Stimulated activated naive CD4-positive, alpha-beta T cell (primary cell): Measurements from ENCODE around the gene LIPT2.

Experiments used
- DNase-seq, 6 experiments: peaks; one replicate each; lab custom pipeline; 2025; lab: John Stamatoyannopoulos, UW

Gene LIPT2

GRCh38 chr11:74466916-74467885 is 26.3 kb downstream of the LIPT2 start, which contains the start of gene KCNE3:
Gene KCNE3 (minus strand): TSS chr11:74467549. CDS start chr11:74457563, 9,986 bp downstream.
- DNase-seq, result no peak

- no peak for DNase-seq
These were observed 28.2 kb downstream of the LIPT2 start for GRCh38 chr11:74465291-74465708.

DNA sequence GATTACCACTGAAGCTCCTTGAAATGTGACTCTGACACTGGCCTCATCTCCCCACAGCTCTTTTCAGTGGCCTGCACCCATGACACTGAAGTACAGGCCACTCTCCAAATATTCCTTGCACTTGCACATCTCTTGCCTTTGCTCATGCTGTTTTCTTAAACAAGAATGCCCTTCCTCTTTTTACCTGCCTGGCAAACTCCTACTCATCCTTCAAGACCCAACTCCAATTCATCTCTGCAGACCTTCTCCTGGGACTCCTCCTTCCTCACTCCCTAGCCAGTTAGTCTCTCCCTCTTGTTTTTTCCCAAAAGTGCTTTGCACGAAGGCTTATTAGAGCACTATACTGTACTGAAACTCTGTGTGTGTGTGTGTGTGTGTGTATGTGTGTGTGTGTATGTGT is 28.8 kb downstream of the LIPT2 start:
- DNase-seq, result no peak

- no peak for DNase-seq
These were observed 30.3 kb downstream of the LIPT2 start for GRCh38 chr11:74463216-74463615.

DNA sequence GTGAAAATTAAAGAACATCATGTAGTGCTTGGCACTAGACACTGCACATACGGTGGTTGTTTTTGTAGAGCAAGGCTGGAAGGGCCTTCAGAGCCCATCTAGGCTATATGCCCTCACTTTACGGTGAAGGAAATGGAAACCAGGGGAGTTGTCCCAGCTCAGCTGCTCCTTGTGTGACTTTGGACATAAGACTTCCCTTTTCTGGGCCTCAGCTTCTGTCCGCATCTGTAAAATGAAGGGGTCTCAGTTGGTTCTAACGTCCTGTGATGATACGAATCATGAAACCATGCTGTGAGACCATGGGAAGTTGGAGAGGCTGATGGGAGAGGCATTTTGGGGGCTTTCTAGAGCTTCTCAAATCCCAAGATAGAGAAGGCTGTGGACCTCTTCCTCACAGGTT is 30.9 kb downstream of the LIPT2 start:
- DNase-seq, result no peak

DNA sequence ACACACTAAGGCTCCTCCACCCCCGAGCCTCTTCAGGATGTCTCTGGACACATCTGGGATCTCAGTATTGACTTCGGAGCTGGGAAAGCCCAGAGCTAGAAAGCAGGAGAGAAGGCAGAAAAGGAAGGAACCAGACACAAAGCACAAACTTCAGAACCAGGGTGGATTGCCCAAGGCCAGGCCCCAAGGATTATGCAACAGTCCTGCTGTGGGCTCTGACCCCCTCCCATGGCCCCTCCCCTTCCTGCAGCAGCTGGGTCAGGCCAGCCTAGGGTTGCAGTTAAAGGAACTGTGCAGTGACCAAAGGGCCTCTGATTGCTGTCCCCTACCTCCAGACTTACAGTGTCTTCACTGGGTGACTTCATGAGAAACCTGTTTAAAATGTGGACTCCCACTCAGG is 31.5 kb downstream of the LIPT2 start:
- DNase-seq, result no peak

DNA sequence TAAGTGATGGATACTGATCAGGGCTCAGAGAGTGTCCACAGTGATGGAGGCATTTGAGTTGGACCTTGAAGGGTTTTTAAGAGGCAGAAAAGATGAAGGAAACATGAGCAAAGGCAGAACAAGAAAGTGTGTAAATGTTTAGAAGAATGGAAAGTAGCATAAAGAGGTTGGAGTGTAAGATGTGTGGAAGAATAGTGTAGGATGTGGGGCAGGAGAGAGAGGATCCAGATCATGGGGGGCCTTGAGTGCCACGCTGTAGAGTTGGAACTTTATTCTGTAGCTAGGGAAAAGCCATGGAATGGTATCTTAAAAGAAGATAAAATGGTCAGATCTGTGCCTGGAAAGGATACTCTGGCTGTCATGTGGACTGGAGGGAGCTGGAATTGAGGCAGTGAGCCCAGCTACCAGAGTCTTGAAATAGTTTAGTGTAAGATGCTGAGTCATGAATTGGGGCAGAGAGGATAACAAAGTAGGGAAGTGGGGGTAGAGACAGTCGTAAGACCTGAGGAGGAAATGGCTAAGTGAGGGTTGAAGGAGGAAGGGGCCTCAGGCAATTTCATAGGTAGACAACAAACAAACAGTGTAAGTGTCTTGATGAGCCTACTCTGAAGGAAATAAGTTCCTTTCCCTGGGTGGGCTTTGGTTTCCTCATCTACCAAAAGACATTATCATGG is 32.9 kb downstream of the LIPT2 start:
- DNase-seq, result no peak

DNA sequence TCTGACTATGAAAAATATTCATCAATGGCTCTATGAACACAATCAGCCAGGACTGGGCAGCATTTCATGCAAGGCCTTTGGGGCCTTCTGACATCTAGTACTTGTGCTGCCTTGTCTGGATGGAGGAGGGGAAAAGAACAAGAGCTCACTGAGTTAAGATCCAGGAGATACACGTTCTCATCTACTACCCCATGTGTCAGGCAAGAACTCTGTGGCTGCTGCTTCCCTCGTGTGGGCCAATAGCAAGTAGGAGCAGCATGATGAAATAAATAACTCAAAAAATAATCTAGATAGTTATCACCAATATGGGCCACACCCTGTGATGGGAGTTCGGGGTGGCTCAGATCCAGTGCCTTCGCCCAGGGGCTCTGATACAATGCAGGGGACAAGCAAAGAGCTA is 33.5 kb downstream of the LIPT2 start:
- no peak for DNase-seq

GRCh38 chr11:74459584-74459983 is 33.9 kb downstream of the LIPT2 start:
- no peak for DNase-seq

- DNase-seq, result no peak
These were observed 36.2 kb downstream of the LIPT2 start for GRCh38 chr11:74457356-74457755.

DNA sequence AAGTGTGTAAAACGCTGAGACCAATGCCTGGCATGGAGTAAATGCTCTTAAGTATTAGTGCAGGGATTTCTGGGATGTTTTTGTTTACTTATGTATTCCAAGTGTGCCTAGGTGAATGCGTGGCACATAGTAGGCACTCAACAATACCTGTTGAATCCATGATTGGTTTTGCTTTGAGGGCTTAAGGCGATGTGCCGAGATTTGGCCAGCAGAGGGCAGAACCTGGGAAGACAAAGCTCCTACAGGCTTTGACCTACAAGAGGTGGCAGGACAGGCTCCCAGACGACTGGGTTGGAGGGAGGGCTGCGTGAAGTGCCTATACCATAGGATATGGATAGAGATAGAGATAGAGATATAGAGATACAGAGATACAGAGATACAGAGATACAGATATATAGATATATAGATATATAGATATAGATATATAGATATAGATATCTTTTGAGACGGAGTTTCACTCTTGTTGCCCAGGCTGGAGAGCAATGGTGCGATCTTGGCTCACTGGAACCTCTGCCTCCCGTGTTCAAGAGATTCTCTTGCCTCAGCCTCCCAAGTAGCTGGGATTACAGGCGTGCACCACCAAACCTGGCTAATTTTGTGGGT is 40.0 kb downstream of the LIPT2 start:
- peak in 5 of 6 experiments; percentile 2 to 41 (median 40) for DNase-seq

DNA sequence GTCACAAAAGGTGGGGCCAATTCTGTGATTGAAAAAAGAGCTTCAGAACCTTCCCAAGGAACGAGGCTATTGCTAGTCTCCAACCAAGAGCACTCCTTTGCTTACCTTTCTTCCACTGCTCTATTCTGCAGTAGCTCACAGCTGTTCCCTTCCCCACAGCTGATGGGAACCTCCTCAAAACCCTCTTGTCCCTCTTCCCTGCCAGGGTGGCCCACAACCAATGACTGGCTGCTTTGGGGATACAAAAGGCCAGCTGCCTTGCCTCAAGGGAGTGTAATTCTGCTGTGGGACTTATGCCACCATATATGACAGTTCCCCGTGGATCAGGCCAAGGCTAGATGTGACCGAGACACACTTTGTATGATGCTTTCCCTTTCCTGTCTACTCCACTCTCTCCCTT is 41.2 kb downstream of the LIPT2 start:
- no peak for DNase-seq

DNA sequence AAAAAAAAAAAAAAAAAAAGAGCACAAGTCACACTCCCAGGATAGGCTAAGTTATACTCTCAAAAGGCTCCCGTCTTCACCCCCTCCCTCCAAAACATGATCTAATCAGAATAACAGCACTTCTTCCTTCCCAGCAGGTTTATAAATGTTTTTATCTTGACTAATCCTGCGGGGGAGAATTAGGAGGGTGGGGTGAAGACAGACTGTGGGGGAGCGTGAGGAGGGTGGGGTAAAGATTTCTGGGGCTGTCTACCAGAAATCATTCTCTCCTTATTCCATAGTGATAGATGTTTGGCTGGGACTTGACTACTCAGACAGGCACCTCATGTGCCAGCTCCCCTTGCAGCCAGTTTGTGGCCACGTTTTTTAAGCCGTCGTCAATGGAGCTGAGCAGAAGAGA is 43.2 kb downstream of the LIPT2 start:
- DNase-seq, result no peak

- DNase-seq, result peak in 5 of 6 experiments; percentile 2 to 72 (median 51)
These were observed 44.1 kb downstream of the LIPT2 start for GRCh38 chr11:74449369-74449931.

GRCh38 chr11:74447720-74448119 is 45.8 kb downstream of the LIPT2 start:
- no peak for DNase-seq

DNA sequence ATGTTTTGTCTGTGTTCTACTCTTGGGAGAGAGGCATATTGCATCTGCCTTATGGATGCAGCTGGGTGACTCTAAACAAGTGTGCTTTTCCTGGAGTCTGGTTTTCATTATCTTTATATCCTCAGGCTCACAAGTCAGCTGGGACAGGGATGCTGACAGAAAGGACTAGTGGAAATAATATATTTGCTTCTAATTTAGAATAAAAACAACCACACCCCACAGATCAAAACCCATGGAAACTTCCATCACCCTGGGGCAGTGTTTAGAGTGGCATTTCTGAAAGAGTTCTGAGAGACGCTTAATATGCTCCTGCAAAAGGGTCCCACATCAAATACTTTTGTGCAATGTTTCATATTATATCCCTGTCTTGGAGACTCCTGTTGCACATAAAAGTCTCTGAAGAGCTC is 47.0 kb downstream of the LIPT2 start:
- no peak for DNase-seq

- DNase-seq, result no peak
These were observed 49.2 kb downstream of the LIPT2 start for GRCh38 chr11:74444173-74444826.

GRCh38 chr11:74443071-74443864 is 50.3 kb downstream of the LIPT2 start:
- DNase-seq, result no peak

- DNase-seq, result no peak
These were observed 50.9 kb downstream of the LIPT2 start for GRCh38 chr11:74442636-74443035.
